OCI-LY3 (cell line): ENCODE data around the gene LETM1.

Experiments
- H2AFZ ChIP-seq: fragments of 200-600, 300-600 bp; shearing (Covaris generic); 2 replicates; pipeline ENCODE4 v1.6.0; 2014; ENCODE audit warnings: antibody characterized with exemption, low read depth, low read length
- H3K27ac ChIP-seq: fragments of 200-600, 300-600 bp; sonication (generic); 2 replicates; pipeline ENCODE4 v1.5.1; 2014; ENCODE audit warnings: mild to moderate bottlenecking, low read length, moderate library complexity, mixed read lengths
- H3K27me3 ChIP-seq: fragments of 200-600, 300-600 bp; sonication (generic); 2 replicates; pipeline ENCODE4 v1.6.1; 2014; ENCODE audit warnings: low read depth, low read length, mixed read lengths
- H3K36me3 ChIP-seq: fragments of 200-600, 300-600 bp; sonication (generic); replicated peaks from 2 replicates; pipeline ENCODE3; 2014; ENCODE audit warnings: low read depth, low read length, mixed read lengths
- H3K4me1 ChIP-seq: fragments of 300-600, 200-600 bp; sonication (generic); 2 replicates; pipeline ENCODE4 v1.6.1; 2014; ENCODE audit warnings: low read length, mixed read lengths
- H3K4me2 ChIP-seq: fragments of 200-600, 300-600 bp; sonication (generic); 2 replicates; pipeline ENCODE4 v1.6.1; 2014; ENCODE audit warnings: low read length, mixed read lengths
- H3K4me3 ChIP-seq: fragments of 300-600, 200-600 bp; sonication (generic); 2 replicates; pipeline ENCODE4 v1.5.1; 2014; ENCODE audit warnings: antibody characterized with exemption, mild to moderate bottlenecking, low read length, moderate library complexity
- H3K79me2 ChIP-seq: fragments of 300-600, 200-600 bp; shearing (Covaris generic); 2 replicates; pipeline ENCODE4 v1.6.1; 2014; ENCODE audit warnings: mild to moderate bottlenecking, low read length, mixed read lengths
- H3K9ac ChIP-seq: fragments of 300-600, 200-600 bp; shearing (Covaris generic); 2 replicates; pipeline ENCODE4 v1.6.0; 2014; ENCODE audit warnings: mild to moderate bottlenecking, low read length, moderate library complexity
- H3K9me3 ChIP-seq: fragments of 200-600, 300-600 bp; shearing (Covaris generic); 2 replicates; pipeline ENCODE4 v1.6.1; 2014; ENCODE audit warnings: low read length, mixed read lengths; ENCODE audit not compliant: insufficient read depth
- H4K20me1 ChIP-seq: fragments of 200-600, 300-600 bp; sonication (generic); 2 replicates; pipeline ENCODE4 v1.6.1; 2016; ENCODE audit warnings: low read length, mixed read lengths; ENCODE audit not compliant: insufficient read depth
- CTCF ChIP-seq: fragments of 200-600, 300-600 bp; sonication (generic); IDR thresholded peaks from 2 replicates; pipeline ENCODE4 v1.5.1; 2014; ENCODE audit warnings: antibody characterized with exemption, low read length, low read depth
- EZH2phosphoT487 ChIP-seq: fragments of 200-600 bp; shearing (Covaris generic); IDR thresholded peaks from 2 replicates; pipeline ENCODE4 v1.6.1; 2018; ENCODE audit warnings: antibody characterized with exemption, mixed run types, low read depth

LETM1 gene

GRCh38 chr4:1763070-1763549 lies 92.8 kb downstream of the LETM1 start:
- Histone ChIP-seq H3K9ac (no peak overlapping the region), H3K4me1 (peaks cover 10% of the 10 kb centered on the region; the same call in 1 of the 2 replicates), H2AFZ (no peak overlapping the region), H3K79me2 (no peaks in the 10 kb centered on the region), H3K36me3 (no peaks in the 10 kb centered on the region), H3K27ac (no peak overlapping the region), H3K4me3 (no peak overlapping the region), H3K4me2 (no peak overlapping the region), H4K20me1 (no peaks in the 10 kb centered on the region), H3K9me3 (no peaks in the 10 kb centered on the region), H3K27me3 (no peaks in the 10 kb centered on the region)
- TF ChIP-seq EZH2phosphoT487 (no peak), CTCF (no peak)

GRCh38 chr4:1762264-1763010 lies 93.5 kb downstream of the LETM1 start:
- H3K4me3 ChIP-seq, result no peak overlapping the region
- H3K9ac ChIP-seq, result no peak overlapping the region
- H3K79me2 ChIP-seq, result no peaks in the 10 kb centered on the region

More at GRCh38 chr4:1762264-1763010, 93.5 kb downstream of the LETM1 start:
- Histone ChIP-seq H3K27ac (no peak overlapping the region), H2AFZ (no peak overlapping the region), H4K20me1 (no peaks in the 10 kb centered on the region), H3K9me3 (no peaks in the 10 kb centered on the region), H3K4me2 (no peak overlapping the region), H3K27me3 (no peaks in the 10 kb centered on the region), H3K36me3 (no peaks in the 10 kb centered on the region), H3K4me1 (peaks cover 10% of the 10 kb centered on the region; the same call in 1 of the 2 replicates)
- TF ChIP-seq EZH2phosphoT487 (no peak), CTCF (no peak)
